Measurements from ENCODE around the gene GRB7. TPM values are rescaled to one million over a fixed set of nuclear protein-coding genes. Genes with fewer than 3 reads are reported as not detected.
A peak's percentile ranks its signal among the peaks of the same experiment; 100 is the strongest.
"Not testable (repeated sequence)": the region's sequence is repeated elsewhere in the genome, so short reads cannot be mapped to it uniquely, and the experiment has no call there.

GRB7 gene
- total and polyA plus RNA-seq, 12 donors: 0.06 to 1.2 (median 0.25) TPM; not detected in 5

DNA sequence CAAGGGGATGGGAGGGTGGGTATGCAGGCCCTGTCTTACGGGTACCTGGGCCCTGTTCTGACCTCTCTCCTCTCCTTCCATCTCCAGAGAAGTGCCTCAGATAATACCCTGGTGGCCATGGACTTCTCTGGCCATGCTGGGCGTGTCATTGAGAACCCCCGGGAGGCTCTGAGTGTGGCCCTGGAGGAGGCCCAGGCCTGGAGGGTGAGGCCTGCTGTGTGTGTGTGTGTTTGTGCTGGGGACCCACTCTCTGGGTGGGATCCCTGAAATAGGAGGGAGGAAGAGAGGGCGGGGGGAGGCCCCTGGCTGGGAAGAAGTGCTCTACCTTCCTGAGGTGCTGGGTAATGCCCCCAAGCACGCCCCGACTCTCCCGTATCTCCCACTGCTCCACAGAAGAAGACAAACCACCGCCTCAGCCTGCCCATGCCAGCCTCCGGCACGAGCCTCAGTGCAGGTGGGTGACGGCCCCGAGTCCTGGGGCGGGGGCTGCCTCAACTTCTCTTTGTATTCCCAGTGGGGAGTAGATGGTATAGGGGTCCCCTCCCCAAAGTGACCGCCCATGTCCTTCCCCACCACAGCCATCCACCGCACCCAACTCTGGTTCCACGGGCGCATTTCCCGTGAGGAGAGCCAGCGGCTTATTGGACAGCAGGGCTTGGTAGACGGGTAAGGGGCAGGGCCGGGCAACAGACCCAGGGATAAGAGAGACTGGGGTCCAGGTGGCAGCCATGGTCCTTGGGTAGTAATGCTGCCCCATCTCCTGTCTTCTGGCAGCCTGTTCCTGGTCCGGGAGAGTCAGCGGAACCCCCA is 7.8 kb downstream of the GRB7 start:
- Histone ChIP-seq H3K27me3 (peaks cover 12% of the 10 kb centered on the region), H3K4me1 (replicated peaks in 1 of 2) (peaks cover 0 to 3% of the 10 kb centered on the region in 2 donors), H3K4me3 (no peak overlapping the region), H3K27ac (no peak overlapping the region), H3K9me3 (replicated peaks in 1 of 3) (no peaks in the 10 kb centered on the region), H3K36me3 (replicated peaks in 1 of 2) (no peaks in the 10 kb centered on the region)
- DNase-seq: no peak
- TF ChIP-seq, protein P1, sequence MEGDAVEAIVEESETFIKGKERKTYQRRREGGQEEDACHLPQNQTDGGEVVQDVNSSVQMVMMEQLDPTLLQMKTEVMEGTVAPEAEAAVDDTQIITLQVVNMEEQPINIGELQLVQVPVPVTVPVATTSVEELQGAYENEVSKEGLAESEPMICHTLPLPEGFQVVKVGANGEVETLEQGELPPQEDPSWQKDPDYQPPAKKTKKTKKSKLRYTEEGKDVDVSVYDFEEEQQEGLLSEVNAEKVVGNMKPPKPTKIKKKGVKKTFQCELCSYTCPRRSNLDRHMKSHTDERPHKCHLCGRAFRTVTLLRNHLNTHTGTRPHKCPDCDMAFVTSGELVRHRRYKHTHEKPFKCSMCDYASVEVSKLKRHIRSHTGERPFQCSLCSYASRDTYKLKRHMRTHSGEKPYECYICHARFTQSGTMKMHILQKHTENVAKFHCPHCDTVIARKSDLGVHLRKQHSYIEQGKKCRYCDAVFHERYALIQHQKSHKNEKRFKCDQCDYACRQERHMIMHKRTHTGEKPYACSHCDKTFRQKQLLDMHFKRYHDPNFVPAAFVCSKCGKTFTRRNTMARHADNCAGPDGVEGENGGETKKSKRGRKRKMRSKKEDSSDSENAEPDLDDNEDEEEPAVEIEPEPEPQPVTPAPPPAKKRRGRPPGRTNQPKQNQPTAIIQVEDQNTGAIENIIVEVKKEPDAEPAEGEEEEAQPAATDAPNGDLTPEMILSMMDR (IDR thresholded peaks at IDR 0.05): no peak
- no peak for TF ChIP-seq POLR2A (IDR thresholded peaks at IDR 0.05)
- intact Hi-C loops (cut with DNase I): no loop called here
- 82 to 93% (median 90%) methylated on average over 3 to 23 of the region's 23 CpGs for WGBS, 4 donors

DNA sequence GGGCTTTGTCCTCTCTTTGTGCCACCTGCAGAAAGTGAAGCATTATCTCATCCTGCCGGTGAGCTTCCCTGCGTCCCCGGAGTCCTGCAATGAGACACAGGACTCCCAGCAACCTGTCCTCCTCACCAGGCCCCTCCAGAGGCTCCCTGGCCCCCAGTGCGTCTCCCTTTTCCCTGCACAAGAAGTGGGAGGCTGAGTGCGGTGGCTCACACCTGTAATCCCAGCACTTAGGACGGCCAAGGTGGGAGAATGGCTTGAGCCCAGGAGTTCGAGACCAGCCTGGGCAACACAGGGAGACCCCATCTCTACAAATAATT is 8.4 kb downstream of the GRB7 start:
- peaks cover 10% of the 10 kb centered on the region for H3K27me3 ChIP-seq
- intact Hi-C loops (cut with DNase I): no loop called here
- H3K36me3 ChIP-seq (replicated peaks in 1 of 2): no peaks in the 10 kb centered on the region
- DNase-seq: peak in 1 of 7 donors; percentile 6
- H3K4me1 ChIP-seq (replicated peaks in 1 of 2): peaks cover 0 to 3% of the 10 kb centered on the region in 2 donors
- 79 to 93% (median 89%) methylated on average over 3 to 7 of the region's 7 CpGs for WGBS, 4 donors
- H3K9me3 ChIP-seq (replicated peaks in 1 of 3): no peaks in the 10 kb centered on the region
- TF ChIP-seq, protein P1 (IDR thresholded peaks at IDR 0.05): no peak
- no peak for TF ChIP-seq POLR2A (IDR thresholded peaks at IDR 0.05)
- H3K4me3 ChIP-seq: no peak overlapping the region
- no peak overlapping the region for H3K27ac ChIP-seq

DNA sequence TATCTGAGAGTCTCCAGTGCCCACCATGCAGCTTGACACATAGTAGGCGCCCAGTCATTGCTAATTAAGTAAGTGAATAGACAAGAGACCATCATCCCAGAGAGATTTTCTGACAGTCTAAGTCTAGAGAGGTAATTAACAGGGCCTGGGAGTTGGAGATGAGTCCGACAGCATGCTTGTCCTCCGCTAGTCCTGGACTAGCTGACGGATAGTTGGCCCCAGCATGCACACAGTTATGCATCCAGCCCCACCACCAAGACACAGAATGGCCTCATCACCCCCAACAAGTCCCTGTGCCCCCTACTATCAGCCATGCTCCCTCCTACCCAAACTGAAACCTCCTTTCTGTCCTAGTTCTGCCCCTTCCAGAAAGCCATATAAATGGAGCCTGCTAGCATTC is 10.0 kb downstream of the GRB7 start:
- peaks cover 0 to 3% of the 10 kb centered on the region in 2 donors for H3K4me1 ChIP-seq (replicated peaks in 1 of 2)
- TF ChIP-seq POLR2A (IDR thresholded peaks at IDR 0.05): no peak
- TF ChIP-seq, protein P1 (IDR thresholded peaks at IDR 0.05): no peak
- no peak for DNase-seq
- WGBS, 4 donors: 83 to 93% (median 91%) methylated on average over 4 of the region's 4 CpGs
- peaks cover 7% of the 10 kb centered on the region for H3K27me3 ChIP-seq
- H3K9me3 ChIP-seq (replicated peaks in 1 of 3): no peaks in the 10 kb centered on the region
- intact Hi-C loops (cut with DNase I): no loop called here
- H3K36me3 ChIP-seq (replicated peaks in 1 of 2): no peaks in the 10 kb centered on the region
- H3K4me3 ChIP-seq: no peak overlapping the region
- H3K27ac ChIP-seq: no peak overlapping the region

DNA sequence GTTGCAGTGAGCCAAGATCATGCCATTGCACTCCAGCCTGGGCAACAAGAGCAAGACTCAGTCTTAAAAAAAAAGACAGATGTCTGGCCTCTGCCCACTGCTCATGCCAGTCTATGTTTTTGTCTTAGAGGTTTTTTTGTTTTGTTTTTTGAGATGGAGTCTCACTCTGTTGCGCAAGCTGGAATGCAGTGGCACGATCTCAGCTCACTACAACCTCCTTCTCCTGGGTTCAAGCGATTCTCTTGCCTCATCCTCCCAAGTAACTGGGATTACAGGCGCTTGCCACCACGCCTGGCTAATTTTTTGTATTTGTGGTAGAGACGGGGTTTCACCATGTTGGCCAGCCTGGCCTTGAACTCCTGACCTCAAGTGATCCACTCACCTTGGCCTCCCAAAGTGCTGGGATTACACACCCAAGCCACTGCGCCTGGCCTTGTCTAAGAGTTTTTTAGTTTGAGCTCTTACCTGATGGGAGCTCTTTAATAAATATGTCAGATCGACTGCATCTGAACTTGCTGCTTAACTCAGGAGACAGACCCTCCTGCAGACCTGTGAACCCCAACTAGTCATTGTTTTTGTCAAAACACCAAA is 10.8 kb downstream of the GRB7 start:
- H3K27ac ChIP-seq; H3K4me1 ChIP-seq (replicated peaks in 1 of 2); H3K4me3 ChIP-seq; H3K36me3 ChIP-seq (replicated peaks in 1 of 2); intact Hi-C loops (cut with DNase I); DNase-seq; H3K27me3 ChIP-seq; H3K9me3 ChIP-seq (replicated peaks in 1 of 3): not testable (repeated sequence)
- 87 to 92% (median 91%) methylated on average over 8 of the region's 8 CpGs for WGBS, 4 donors
